T-helper 2 cell treated with Interferon-gamma antibody and Interleukin-4, amounts not matched to agents 5 μg/mL and 100 μg/mL, for 36 hours (primary cell): Measurements from ENCODE around the gene NECTIN2.
A peak's percentile ranks its signal among the peaks of the same experiment; 100 is the strongest.

ENCODE experiments used
- DNase-seq: peaks from one replicate; pipeline ENCODE4 v3.0.0; 2021; ENCODE audit warnings: low spot score
- H3K27ac Mint-ChIP-seq: one replicate; pipeline ENCODE4 v1.8.0; 2021; ENCODE audit warnings: mild to moderate bottlenecking, mixed read lengths
- H3K27me3 Mint-ChIP-seq: one replicate; pipeline ENCODE4 v1.8.0; 2021; ENCODE audit warnings: low read depth, mixed read lengths
- H3K36me3 Mint-ChIP-seq: one replicate; pipeline ENCODE4 v1.8.0; 2021; ENCODE audit warnings: low read depth, mixed read lengths
- H3K4me1 Mint-ChIP-seq: one replicate; pipeline ENCODE4 v1.8.0; 2021; ENCODE audit warnings: low read depth, mixed read lengths
- H3K4me3 Mint-ChIP-seq: one replicate; pipeline ENCODE4 v1.8.0; 2022; ENCODE audit warnings: mild to moderate bottlenecking, moderate library complexity, mixed read lengths
- H3K9me3 Mint-ChIP-seq: one replicate; pipeline ENCODE4 v1.8.0; 2021; ENCODE audit warnings: mixed read lengths

Gene NECTIN2

DNA sequence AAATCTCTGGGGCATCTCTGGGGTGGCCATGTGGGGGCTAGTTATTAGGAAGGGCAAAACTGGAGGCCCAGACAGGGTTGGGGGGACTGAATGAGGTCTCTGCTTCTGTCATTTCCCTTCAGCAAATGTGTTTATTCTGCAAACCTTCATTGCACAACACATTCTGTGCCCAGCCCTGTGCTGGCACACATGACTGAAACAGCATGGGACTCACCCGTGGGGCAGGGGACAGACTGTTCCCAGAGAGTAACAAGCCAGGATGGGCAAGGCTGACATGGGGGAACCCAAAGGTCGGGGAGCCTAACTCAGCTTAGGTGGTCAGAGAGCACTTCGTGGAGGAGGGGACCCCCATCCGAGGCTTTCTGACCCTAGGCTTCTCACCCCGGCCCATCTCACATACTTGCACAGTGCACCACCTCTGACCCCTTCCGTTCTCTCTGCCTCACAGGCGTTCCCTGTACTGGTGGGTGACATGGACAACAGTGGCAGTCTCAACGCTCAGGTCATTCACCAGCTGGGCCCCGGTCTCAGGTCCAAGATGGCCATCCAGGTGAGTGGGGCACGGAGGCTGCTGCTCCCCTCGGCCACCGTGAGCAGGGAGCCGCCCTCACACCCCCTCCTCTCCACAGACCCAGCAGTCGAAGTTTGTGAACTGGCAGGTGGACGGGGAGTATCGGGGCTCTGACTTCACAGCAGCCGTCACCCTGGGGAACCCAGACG, 47.4 kb downstream of the NECTIN2 start:
- Mint-ChIP-seq H3K4me3 (peak overlapping the region; percentile 95), H3K27ac (no peak overlapping the region), H3K9me3 (peaks cover 3% of the 10 kb centered on the region), H3K36me3 (peaks cover 50% of the 10 kb centered on the region), H3K4me1 (peaks cover 17% of the 10 kb centered on the region), H3K27me3 (no peaks in the 10 kb centered on the region)
- no peak for DNase-seq

DNA sequence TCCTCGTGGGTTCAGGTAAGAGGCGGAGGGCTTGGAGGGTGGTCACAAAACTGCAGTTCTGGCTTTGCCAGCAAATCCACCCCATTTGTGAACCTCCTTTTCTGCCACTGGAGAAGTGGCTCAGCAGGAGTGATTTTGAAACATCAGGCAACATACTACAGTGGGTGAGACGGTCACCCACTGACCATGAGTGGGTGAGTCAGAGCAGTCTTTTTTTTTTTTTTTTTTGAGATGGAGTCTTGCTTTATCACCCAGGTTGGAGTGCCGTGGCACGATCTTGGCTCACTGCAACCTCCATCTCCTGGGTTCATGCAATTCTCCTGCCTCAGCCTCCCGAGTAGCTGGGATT, 47.9 kb downstream of the NECTIN2 start:
- Mint-ChIP-seq H3K9me3 (peaks cover 2% of the 10 kb centered on the region), H3K36me3 (peaks cover 50% of the 10 kb centered on the region), H3K27ac (no peak overlapping the region), H3K4me1 (peaks cover 17% of the 10 kb centered on the region), H3K27me3 (no peaks in the 10 kb centered on the region), H3K4me3 (no peak overlapping the region)
- DNase-seq, result no peak

DNA sequence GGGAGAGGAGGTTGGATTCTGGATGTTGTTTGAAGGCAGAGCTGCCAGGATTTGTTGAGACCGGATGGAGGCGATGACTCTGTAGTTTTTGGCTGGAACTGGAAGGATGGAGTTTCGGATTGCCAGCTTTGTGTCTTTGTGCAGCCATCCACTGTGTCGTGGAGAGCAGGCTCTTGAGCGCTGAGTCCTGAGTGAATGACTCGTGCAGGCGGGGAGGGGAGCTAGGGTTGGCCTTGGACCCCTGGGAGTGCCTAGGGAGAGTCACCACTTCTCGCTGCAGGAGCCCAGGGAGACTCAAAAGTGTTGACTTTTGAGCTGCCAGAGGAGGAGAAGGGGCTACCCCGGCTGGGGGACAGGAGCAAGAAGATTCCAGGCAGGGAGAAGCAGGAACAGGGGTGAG, 48.8 kb downstream of the NECTIN2 start:
- DNase-seq, result no peak
- H3K9me3 Mint-ChIP-seq, result no peaks in the 10 kb centered on the region
- H3K36me3 Mint-ChIP-seq, result peaks cover 52% of the 10 kb centered on the region
- no peak overlapping the region for H3K27ac Mint-ChIP-seq
- H3K4me3 Mint-ChIP-seq, result no peak overlapping the region
- peaks cover 15% of the 10 kb centered on the region for H3K4me1 Mint-ChIP-seq
- no peaks in the 10 kb centered on the region for H3K27me3 Mint-ChIP-seq

DNA sequence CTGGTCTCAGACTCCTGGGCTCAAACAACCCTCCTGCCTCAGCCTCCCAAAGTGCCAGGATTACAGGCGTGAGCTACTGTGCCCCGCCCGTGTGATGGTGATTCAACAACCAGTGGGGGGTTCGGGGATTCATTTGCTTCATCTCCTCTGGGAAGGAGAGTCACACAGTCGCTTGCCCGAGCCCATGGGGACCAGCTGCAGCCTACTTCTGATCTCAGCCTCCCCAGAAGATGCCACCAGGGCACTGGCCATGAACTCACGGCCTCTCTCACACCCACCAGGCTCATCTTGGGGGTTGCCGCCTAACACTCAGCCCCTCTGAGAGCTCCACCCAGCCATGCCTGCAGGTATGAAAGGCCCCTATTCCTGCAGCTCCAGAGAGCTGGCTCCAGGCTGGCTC, 51.7 kb downstream of the NECTIN2 start:
- Mint-ChIP-seq H3K9me3 (no peaks in the 10 kb centered on the region), H3K4me3 (no peak overlapping the region), H3K27me3 (no peaks in the 10 kb centered on the region), H3K36me3 (peaks cover 51% of the 10 kb centered on the region), H3K4me1 (peaks cover under 1% of the 10 kb centered on the region), H3K27ac (no peak overlapping the region)
- DNase-seq, result no peak

DNA sequence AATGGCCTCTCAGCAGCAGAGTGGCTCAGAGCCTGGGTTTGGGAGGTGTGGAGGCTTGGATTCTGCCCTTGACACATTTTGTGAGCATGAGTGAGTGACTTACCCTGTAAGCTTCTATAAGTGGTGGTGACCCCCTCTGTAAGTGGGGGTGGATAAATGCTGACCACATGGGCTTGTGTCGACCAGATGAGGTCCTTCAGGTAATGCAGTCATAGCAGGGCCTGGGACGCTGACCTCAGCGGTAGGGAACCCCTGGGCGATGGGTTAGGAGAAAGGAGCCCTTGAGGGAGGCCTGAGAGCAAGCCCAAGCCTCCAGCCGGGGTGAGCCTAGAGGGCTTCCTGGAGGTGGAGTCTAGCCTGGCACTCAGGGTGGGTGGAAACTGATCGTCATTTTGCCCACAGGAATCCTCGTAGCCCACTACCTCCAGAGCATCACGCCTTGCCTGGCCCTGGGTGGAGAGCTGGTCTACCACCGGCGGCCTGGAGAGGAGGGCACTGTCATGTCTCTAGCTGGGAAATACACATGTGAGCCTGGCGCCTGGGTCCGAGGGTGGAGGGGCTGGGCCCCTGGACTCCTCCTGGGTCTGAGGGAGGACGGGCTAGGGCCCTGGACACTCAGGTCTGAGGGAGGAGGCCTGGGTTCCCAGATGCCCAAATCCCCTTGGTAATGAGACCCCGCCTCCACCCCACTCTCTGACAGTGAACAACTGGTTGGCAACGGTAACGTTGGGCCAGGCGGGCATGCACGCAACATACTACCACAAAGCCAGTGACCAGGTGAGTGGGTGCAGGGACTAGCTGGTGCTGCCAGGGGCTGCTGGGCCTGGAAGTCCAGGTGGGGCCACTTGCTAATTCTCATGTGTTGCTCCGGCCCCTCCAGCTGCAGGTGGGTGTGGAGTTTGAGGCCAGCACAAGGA, 54.5 kb downstream of the NECTIN2 start:
- DNase-seq, result no peak
- no peak overlapping the region for H3K27ac Mint-ChIP-seq
- H3K4me3 Mint-ChIP-seq, result no peak overlapping the region
- H3K27me3 Mint-ChIP-seq, result peaks cover under 1% of the 10 kb centered on the region
- peaks cover 33% of the 10 kb centered on the region for H3K36me3 Mint-ChIP-seq
- H3K9me3 Mint-ChIP-seq, result no peaks in the 10 kb centered on the region
- H3K4me1 Mint-ChIP-seq, result peaks cover 2% of the 10 kb centered on the region

DNA sequence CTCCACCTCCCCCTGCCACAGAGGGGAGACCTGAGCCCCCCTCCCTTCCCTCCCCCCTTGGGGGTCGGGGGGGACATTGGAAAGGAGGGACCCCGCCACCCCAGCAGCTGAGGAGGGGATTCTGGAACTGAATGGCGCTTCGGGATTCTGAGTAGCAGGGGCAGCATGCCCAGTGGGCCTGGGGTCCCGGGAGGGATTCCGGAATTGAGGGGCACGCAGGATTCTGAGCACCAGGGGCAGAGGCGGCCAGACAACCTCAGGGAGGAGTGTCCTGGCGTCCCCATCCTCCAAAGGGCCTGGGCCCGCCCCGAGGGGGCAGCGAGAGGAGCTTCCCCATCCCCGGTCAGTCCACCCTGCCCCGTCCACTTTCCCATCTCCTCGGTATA, 57.1 kb downstream of the NECTIN2 start:
- peaks cover 13% of the 10 kb centered on the region for H3K27me3 Mint-ChIP-seq
- H3K36me3 Mint-ChIP-seq, result peaks cover 16% of the 10 kb centered on the region
- DNase-seq, result no peak
- no peak overlapping the region for H3K4me3 Mint-ChIP-seq
- no peak overlapping the region for H3K27ac Mint-ChIP-seq
- peaks cover 7% of the 10 kb centered on the region for H3K4me1 Mint-ChIP-seq
- H3K9me3 Mint-ChIP-seq, result no peaks in the 10 kb centered on the region

DNA sequence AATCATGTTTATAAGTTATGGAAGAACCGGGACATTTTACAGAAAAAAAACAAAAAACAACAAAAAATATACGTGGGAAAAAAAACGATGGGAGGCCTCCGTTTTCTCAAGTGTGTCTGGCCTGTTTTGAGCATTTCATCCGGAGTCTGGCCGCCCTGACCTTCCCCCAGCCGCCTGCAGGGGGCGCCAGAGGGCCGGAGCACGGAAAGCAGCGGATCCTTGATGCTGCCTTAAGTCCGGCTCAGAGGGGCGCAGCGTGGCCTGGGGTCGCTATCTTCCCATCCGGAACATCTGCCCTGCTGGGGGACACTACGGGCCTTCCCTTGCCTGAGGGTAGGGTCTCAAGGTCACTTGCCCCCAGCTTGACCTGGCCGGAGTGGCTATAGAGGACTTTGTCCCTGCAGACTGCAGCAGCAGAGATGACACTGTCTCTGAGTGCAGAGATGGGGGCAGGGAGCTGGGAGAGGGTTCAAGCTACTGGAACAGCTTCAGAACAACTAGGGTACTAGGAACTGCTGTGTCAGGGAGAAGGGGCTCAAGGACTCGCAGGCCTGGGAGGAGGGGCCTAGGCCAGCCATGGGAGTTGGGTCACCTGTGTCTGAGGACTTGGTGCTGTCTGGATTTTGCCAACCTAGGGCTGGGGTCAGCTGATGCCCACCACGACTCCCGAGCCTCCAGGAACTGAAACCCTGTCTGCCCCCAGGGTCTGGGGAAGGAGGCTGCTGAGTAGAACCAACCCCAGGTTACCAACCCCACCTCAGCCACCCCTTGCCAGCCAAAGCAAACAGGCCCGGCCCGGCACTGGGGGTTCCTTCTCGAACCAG, 57.7 kb downstream of the NECTIN2 start:
- H3K27ac Mint-ChIP-seq, result no peak overlapping the region
- H3K9me3 Mint-ChIP-seq, result no peaks in the 10 kb centered on the region
- peaks cover 13% of the 10 kb centered on the region for H3K27me3 Mint-ChIP-seq
- H3K36me3 Mint-ChIP-seq, result peaks cover 15% of the 10 kb centered on the region
- H3K4me1 Mint-ChIP-seq, result peaks cover 7% of the 10 kb centered on the region
- no peak overlapping the region for H3K4me3 Mint-ChIP-seq
- DNase-seq, result peak; percentile 60

DNA sequence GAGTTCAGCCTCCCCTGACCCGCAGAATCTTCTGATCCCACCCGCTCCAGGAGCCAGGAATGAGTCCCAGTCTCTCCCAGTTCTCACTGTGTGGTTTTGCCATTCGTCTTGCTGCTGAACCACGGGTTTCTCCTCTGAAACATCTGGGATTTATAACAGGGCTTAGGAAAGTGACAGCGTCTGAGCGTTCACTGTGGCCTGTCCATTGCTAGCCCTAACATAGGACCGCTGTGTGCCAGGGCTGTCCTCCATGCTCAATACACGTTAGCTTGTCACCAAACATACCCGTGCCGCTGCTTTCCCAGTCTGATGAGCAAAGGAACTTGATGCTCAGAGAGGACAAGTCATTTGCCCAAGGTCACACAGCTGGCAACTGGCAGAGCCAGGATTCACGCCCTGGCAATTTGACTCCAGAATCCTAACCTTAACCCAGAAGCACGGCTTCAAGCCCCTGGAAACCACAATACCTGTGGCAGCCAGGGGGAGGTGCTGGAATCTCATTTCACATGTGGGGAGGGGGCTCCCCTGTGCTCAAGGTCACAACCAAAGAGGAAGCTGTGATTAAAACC, 58.4 kb downstream of the NECTIN2 start:
- H3K27ac Mint-ChIP-seq, result no peak overlapping the region
- H3K27me3 Mint-ChIP-seq, result peaks cover 13% of the 10 kb centered on the region
- DNase-seq, result no peak
- peaks cover 7% of the 10 kb centered on the region for H3K4me1 Mint-ChIP-seq
- H3K4me3 Mint-ChIP-seq, result no peak overlapping the region
- H3K9me3 Mint-ChIP-seq, result no peaks in the 10 kb centered on the region
- H3K36me3 Mint-ChIP-seq, result peaks cover 15% of the 10 kb centered on the region

DNA sequence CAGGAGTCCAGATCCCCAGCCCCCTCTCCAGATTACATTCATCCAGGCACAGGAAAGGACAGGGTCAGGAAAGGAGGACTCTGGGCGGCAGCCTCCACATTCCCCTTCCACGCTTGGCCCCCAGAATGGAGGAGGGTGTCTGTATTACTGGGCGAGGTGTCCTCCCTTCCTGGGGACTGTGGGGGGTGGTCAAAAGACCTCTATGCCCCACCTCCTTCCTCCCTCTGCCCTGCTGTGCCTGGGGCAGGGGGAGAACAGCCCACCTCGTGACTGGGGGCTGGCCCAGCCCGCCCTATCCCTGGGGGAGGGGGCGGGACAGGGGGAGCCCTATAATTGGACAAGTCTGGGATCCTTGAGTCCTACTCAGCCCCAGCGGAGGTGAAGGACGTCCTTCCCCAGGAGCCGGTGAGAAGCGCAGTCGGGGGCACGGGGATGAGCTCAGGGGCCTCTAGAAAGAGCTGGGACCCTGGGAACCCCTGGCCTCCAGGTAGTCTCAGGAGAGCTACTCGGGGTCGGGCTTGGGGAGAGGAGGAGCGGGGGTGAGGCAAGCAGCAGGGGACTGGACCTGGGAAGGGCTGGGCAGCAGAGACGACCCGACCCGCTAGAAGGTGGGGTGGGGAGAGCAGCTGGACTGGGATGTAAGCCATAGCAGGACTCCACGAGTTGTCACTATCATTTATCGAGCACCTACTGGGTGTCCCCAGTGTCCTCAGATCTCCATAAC, 59.5 kb downstream of the NECTIN2 start, which contains the start of gene APOE:
Gene APOE (plus strand): TSS at position 360 of the 724 bp plus-strand sequence. CDS start 829 bp downstream, outside the sequence.
- H3K4me1 Mint-ChIP-seq, result peaks cover 9% of the 10 kb centered on the region
- no peak for DNase-seq
- peak within 1 kb of the TSS; percentile 46 for H3K4me3 Mint-ChIP-seq
- peaks cover 7% of the 10 kb centered on the region for H3K36me3 Mint-ChIP-seq
- H3K9me3 Mint-ChIP-seq, result no peaks in the 10 kb centered on the region
- H3K27ac Mint-ChIP-seq, result no peak within 1 kb of the TSS
- H3K27me3 Mint-ChIP-seq, result peaks cover 13% of the 10 kb centered on the region

DNA sequence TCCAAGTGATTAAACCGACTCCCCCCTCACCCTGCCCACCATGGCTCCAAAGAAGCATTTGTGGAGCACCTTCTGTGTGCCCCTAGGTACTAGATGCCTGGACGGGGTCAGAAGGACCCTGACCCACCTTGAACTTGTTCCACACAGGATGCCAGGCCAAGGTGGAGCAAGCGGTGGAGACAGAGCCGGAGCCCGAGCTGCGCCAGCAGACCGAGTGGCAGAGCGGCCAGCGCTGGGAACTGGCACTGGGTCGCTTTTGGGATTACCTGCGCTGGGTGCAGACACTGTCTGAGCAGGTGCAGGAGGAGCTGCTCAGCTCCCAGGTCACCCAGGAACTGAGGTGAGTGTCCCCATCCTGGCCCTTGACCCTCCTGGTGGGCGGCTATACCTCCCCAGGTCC, 61.5 kb downstream of the NECTIN2 start:
- DNase-seq, result no peak
- Mint-ChIP-seq H3K36me3 (peaks cover 5% of the 10 kb centered on the region), H3K4me1 (peaks cover 9% of the 10 kb centered on the region), H3K27ac (no peak overlapping the region), H3K9me3 (no peaks in the 10 kb centered on the region), H3K4me3 (no peak overlapping the region), H3K27me3 (peaks cover 20% of the 10 kb centered on the region)

DNA sequence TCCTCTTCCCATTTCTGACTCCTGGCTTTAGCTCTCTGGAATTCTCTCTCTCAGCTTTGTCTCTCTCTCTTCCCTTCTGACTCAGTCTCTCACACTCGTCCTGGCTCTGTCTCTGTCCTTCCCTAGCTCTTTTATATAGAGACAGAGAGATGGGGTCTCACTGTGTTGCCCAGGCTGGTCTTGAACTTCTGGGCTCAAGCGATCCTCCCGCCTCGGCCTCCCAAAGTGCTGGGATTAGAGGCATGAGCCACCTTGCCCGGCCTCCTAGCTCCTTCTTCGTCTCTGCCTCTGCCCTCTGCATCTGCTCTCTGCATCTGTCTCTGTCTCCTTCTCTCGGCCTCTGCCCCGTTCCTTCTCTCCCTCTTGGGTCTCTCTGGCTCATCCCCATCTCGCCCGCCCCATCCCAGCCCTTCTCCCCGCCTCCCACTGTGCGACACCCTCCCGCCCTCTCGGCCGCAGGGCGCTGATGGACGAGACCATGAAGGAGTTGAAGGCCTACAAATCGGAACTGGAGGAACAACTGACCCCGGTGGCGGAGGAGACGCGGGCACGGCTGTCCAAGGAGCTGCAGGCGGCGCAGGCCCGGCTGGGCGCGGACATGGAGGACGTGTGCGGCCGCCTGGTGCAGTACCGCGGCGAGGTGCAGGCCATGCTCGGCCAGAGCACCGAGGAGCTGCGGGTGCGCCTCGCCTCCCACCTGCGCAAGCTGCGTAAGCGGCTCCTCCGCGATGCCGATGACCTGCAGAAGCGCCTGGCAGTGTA, 62.2 kb downstream of the NECTIN2 start:
- peaks cover 3% of the 10 kb centered on the region for H3K36me3 Mint-ChIP-seq
- H3K4me3 Mint-ChIP-seq, result no peak overlapping the region
- H3K9me3 Mint-ChIP-seq, result no peaks in the 10 kb centered on the region
- DNase-seq, result no peak
- H3K27me3 Mint-ChIP-seq, result peaks cover 22% of the 10 kb centered on the region
- peaks cover 9% of the 10 kb centered on the region for H3K4me1 Mint-ChIP-seq
- peak overlapping the region; percentile 52 for H3K27ac Mint-ChIP-seq

DNA sequence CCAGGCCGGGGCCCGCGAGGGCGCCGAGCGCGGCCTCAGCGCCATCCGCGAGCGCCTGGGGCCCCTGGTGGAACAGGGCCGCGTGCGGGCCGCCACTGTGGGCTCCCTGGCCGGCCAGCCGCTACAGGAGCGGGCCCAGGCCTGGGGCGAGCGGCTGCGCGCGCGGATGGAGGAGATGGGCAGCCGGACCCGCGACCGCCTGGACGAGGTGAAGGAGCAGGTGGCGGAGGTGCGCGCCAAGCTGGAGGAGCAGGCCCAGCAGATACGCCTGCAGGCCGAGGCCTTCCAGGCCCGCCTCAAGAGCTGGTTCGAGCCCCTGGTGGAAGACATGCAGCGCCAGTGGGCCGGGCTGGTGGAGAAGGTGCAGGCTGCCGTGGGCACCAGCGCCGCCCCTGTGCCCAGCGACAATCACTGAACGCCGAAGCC, 62.8 kb downstream of the NECTIN2 start:
- Mint-ChIP-seq H3K36me3 (no peaks in the 10 kb centered on the region), H3K4me3 (no peak overlapping the region), H3K4me1 (peaks cover 11% of the 10 kb centered on the region), H3K9me3 (no peaks in the 10 kb centered on the region), H3K27me3 (peaks cover 26% of the 10 kb centered on the region), H3K27ac (no peak overlapping the region)
- no peak for DNase-seq
